ENCODE results near the gene AEBP2.
A peak's percentile ranks its signal among the peaks of the same experiment; 100 is the strongest.
"Not testable (repeated sequence)": the region's sequence is repeated elsewhere in the genome, so short reads cannot be mapped to it uniquely, and the experiment has no call there.

The AEBP2 gene

DNA sequence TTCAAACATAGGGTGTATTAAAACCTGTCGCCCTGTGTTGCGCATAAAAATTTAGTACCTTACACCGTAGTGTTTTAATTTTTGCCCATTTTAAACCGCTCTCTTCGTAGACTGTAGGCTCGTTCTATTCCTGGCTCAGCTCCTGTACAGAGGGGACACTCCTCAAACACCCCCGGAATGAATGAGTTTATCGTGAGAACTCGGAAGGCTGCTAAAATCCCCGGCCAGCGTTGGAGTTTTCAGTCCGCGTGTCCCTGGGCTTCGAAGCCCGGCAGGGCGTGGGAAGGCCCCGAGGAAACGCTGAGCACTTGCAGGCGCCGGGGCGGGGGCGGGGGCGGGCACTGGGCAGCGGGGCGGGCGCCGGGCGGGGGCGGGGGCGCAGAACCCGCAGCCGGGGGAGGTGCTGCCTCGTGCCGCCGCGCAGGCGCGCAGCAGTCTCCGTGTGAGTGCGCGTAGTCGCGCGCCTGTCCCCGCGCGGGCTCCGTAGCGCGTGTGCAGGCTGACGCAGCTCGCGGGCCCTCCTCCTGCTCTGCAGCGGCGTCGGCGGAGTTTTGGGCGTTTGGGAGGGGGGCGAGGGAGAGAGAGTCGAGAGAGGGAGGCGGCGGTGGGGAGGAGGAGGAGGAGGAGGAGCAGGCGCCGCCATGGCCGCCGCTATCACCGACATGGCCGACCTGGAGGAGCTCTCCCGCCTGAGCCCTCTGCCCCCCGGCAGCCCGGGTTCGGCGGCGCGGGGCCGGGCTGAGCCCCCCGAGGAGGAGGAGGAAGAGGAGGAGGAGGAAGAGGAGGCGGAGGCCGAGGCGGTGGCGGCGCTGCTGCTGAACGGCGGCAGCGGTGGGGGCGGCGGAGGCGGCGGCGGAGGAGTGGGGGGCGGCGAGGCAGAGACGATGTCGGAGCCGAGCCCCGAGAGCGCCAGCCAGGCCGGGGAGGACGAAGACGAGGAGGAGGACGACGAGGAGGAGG lies at the start of gene AEBP2:
TSS of gene AEBP2 (plus strand) at position 434 of the 960 bp plus-strand sequence. CDS start at position 642, 208 bp downstream.
- H3K27ac ChIP-seq, result peak within 1 kb of the TSS; percentile 99
- TF ChIP-seq ZFX (IDR thresholded peaks at IDR 0.05) (no peak), CTCF (conservative IDR thresholded peaks at IDR 0.05) (no peak)

DNA sequence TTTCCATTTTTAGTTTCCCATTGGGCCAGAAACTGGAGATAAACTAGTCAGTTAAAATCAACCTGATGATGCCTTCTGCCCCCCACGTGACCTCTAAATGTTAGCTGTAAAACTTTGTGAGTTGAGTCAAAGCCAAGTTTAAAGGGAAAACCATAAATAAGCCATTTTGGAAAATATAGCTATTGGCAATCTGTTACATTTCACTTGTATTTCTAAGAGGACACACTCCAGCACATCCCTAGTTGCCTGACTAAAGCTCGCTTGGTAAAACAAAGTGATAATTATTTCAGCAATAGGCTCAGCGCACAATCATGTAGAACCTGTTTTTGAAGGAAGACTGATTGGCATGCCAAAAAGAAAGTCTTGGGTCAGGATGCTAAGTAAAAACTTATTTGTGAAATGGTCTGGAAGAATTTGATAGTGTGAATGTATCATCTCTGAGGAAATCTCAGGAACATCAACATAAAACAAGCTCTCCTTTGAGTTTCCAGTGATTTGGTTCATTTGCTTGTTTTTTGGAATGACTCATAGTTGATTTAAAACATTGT lies 49.2 kb upstream of the AEBP2 start:
- no peak overlapping the region for H3K27ac ChIP-seq
- TF ChIP-seq ZFX (IDR thresholded peaks at IDR 0.05) (no peak), CTCF (conservative IDR thresholded peaks at IDR 0.05) (no peak)

GRCh38 chr12:19392644-19393043 lies 46.6 kb upstream of the AEBP2 start:
- not testable (repeated sequence) for H3K27ac ChIP-seq

DNA sequence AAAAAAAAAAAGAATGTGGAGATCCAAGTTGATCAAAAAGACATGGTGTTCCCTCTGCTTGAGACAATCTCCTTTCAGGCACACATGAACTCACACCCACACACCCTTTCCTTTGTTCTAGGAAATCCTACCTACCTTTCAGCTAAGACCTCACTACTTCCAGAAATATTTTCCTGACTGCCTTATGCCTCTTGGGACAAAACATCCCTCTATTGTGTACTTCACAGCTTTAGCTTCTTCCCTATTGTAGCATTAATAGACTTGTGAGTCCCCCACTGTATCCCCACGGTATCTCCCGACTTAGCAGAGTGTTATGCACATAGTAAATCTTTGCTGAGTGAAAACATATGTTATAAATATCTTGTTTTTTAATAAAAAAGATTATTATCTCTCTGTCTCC lies 44.9 kb upstream of the AEBP2 start:
- no peak for TF ChIP-seq CTCF (conservative IDR thresholded peaks at IDR 0.05)
- no peak for TF ChIP-seq ZFX (IDR thresholded peaks at IDR 0.05)
- no peak overlapping the region for H3K27ac ChIP-seq

- TF ChIP-seq ZFX (IDR thresholded peaks at IDR 0.05) (no peak), CTCF (conservative IDR thresholded peaks at IDR 0.05) (no peak)
- H3K27ac ChIP-seq, result no peak overlapping the region
Observed at GRCh38 chr12:19397534-19397933, 41.8 kb upstream of the AEBP2 start.

- TF ChIP-seq CTCF (conservative IDR thresholded peaks at IDR 0.05), result no peak
- TF ChIP-seq ZFX (IDR thresholded peaks at IDR 0.05), result no peak
- no peak overlapping the region for H3K27ac ChIP-seq
Observed at GRCh38 chr12:19398376-19399363, 40.6 kb upstream of the AEBP2 start.

GRCh38 chr12:19400649-19401285 lies 38.5 kb upstream of the AEBP2 start:
- not testable (repeated sequence) for H3K27ac ChIP-seq
